GM10266 (cell line): ENCODE results near the gene DIS3L2.

Experiments used
- DNase-seq: peaks from one replicate; pipeline ENCODE4 v3.0.0; 2012; ENCODE audit errors: extremely low spot score
- TF ChIP-seq, protein P1 (sequence below): IDR thresholded peaks from 2 replicates; pipeline ENCODE4 v1.5.1; 2012; ENCODE audit warnings: mild to moderate bottlenecking, low read depth; ENCODE audit not compliant: control insufficient read depth, insufficient read depth; ENCODE audit errors: missing control alignments

DIS3L2 gene

DNA sequence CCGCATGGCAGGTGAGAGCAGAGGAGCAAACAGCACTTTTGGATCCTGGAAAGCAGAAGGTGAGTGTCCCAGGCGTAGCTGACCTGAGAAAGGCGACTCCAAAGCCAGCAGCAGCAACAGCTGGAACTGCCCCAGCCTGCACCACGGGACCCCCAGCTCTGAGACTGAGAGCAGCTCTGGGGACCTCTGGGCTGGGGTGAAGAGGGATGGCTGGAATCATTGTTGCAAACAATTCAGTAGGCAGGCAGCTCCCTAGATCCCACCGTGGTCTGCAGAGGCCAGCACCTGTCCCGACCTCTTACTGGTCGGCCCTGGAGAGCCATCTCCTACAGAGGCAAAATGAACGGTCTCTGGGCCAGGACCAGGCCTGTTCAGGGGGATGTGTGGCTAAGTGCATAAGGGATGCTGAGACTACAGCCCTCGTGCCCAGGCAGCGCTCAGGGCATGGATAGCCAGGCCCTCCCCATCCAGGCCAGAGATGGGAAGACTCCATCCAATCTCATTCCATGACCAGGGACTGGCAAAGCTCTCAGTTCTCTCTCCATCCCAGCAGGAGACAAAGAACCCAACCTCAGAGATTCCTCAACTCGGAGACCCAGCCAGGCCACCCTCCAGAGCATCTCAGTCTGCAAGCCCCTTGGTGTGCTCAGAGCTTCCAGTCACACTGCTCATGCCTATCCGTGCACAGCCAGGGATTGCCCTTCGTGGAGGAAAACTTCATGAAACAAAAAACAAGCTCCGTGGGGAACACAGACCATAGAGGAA is 378.8 kb downstream of the DIS3L2 start:
- TF ChIP-seq, protein P1, sequence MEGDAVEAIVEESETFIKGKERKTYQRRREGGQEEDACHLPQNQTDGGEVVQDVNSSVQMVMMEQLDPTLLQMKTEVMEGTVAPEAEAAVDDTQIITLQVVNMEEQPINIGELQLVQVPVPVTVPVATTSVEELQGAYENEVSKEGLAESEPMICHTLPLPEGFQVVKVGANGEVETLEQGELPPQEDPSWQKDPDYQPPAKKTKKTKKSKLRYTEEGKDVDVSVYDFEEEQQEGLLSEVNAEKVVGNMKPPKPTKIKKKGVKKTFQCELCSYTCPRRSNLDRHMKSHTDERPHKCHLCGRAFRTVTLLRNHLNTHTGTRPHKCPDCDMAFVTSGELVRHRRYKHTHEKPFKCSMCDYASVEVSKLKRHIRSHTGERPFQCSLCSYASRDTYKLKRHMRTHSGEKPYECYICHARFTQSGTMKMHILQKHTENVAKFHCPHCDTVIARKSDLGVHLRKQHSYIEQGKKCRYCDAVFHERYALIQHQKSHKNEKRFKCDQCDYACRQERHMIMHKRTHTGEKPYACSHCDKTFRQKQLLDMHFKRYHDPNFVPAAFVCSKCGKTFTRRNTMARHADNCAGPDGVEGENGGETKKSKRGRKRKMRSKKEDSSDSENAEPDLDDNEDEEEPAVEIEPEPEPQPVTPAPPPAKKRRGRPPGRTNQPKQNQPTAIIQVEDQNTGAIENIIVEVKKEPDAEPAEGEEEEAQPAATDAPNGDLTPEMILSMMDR = no peak
- no peak for DNase-seq

DNA sequence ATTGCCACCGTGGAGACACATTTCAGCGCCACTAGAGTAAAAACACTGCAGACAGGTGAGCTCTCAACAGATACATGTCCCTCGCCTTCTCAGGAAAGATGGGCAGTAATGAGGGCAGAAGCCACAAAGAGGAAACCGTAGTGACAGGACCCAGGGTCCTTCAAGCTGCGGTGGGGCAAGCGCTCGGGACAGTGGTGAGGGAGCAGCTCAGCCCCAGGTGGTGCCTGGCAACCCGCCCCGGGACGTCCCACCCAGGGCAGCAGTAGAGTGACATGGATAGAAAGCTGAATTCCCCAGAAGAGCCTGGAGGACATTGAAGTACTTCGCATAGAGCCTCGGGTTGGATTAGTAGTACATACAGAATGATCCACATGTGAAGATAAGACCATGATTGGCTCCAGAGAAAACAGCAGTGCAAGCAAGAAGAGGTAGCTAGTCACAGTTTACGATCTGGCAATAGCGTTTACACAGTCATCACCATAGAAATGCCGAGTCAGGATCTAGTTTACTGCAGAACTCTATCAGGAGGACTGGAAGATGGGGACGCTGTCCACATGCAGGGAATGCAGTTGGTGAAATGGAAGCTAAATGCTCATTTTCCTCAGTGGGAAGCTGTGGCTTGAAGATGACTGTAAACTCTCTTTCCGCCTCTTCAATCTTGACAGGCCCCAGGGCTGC is 379.7 kb downstream of the DIS3L2 start:
- TF ChIP-seq, protein P1 = no peak
- no peak for DNase-seq

GRCh38 chr2:232341739-232342126 is 380.2 kb downstream of the DIS3L2 start:
- TF ChIP-seq, protein P1 = no peak
- no peak for DNase-seq

DNA sequence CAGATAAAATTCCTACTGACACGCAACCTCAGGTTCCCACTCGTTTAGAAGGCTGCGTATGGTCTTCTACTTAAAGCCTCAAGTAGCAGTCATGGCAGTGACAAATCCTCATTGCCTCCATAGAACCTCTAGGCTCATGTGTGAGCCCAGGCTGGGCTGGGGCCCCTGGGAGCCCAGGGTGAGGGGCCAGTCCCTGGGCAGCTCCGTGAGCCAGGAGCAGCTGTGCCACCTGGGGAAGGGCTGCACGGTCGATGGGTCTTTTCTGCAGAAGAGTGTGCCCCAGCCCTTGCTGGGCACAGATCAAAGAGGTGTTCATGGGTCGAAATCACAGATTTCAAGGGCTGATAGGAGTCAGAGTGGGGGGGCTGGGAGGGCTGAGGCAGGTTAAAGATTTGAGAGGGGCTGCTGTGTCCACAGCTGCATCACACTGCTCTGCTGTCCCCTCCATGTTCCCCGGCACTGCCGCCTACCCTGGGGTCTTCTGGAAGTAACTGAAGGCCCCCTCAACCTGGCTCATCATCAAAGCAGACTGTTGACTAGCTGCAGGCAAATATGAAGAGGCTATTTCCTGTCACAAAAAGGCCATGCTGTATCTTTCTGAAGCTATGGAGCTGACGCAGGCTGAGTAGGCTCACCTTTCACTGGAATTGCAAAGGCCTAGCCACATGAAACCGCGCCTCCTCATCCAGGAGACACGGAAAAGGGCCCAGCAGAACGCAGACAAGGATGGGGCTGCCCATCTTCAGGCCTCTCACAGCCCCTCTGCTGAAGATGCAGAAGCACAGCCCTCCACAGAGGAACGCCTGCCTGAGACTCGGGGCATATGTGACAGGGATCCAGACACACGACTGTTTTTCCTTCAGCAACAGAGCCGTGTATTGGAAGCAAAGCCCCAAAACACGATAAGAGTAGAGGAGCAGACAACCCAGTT is 381.4 kb downstream of the DIS3L2 start:
- TF ChIP-seq, protein P1 = no peak
- DNase-seq = no peak

DNA sequence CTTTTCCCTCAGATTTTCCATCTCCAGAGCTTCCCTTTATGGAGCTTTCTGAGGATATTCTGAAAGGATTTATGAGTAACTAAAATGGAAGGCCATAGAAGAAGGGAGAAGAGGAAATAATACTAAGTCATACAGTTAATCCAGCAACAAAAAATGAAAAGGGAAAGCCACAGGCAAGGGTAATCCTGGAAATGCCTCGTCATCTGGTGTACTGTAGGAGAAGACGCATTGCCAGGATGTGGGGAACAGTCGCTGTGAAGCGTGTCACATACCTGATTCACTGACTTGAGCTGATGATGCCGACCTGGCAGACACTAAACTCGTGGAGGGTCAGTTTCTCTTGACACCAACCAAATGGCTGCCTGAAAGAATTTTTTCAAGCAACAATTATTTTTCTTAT is 382.3 kb downstream of the DIS3L2 start:
- DNase-seq = no peak
- TF ChIP-seq, protein P1 = no peak

DNA sequence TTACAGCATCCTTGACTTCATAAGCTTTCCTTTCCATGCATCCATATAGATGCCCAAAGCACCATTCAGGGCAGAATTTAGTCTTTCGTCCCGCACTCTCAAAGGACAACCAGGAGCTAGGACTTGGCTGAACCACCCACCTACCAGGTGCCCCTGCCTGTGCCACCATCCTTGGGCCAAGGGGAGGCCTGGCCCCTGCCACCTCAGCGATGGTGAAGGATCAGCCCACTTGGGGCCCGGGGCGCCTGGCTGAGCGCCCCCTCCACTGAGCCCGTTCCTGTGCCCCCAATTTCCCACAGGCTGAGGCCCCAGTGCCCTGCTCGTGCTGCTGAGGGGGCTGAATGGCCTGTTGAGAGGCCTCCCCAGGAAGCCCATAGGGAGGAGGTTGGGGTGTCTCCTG is 383.7 kb downstream of the DIS3L2 start:
- no peak for DNase-seq
- TF ChIP-seq, protein P1 = no peak
